A549 (cell line): ENCODE measurements around the gene CDH16. TPM values are rescaled to one million over a fixed set of nuclear protein-coding genes. Genes with fewer than 3 reads are reported as not detected.

Source experiments
- ATAC-seq, 2 experiments: fragments of 200-7000 bp in 1 of 2; fragments of >200 bp in 1 of 2; cut with Nextera tagmentation in 1 of 2; cut with Tn5 transposase in 1 of 2; 3 replicates each; pipeline versions ENCODE4 v1.8.0 to v1.9.1; 2018 to 2020; ENCODE audit warnings: mild to moderate bottlenecking in 1 of 2, moderate library complexity in 1 of 2
- CTCF ChIA-PET: fragments of 300-600 bp; sonication (Branson Sonifier 250); formaldehyde crosslinking; extraction: SDS; loops from one replicate; lab custom pipeline; 2021; ENCODE audit warnings: antibody characterized with exemption, inconsistent platforms; lab: Yijun Ruan, JAX
- POLR2A ChIA-PET: fragments of 350-600 bp; formaldehyde crosslinking; extraction: SDS; loops from one replicate; lab custom pipeline; 2021; ENCODE audit warnings: antibody characterized with exemption, inconsistent platforms; lab: Yijun Ruan, JAX
- DNase-seq, 2 experiments: peaks; one replicate each; pipeline versions ENCODE4 v3.0.0 to v3.0.0-alpha.2; 2011 to 2016; ENCODE audit warnings: low read depth in 1 of 2, low spot score in 1 of 2
- FAIRE-seq: peaks from 2 replicates; lab custom pipeline; 2011; peaks lifted over from hg19 to GRCh38; lab: Jason Lieb, UNC
- H3K27ac ChIP-seq, 2 experiments: fragments of >200 bp; sonication (Bioruptor Twin); formaldehyde crosslinking; 3 replicates each; pipeline ENCODE4 v1.5.1; 2016 to 2017
- H3K4me1 ChIP-seq: fragments of >200 bp; sonication (Bioruptor Twin); formaldehyde crosslinking; 3 replicates; pipeline ENCODE4 v1.6.1; 2016
- H3K4me2 ChIP-seq: fragments of >200 bp; sonication (Bioruptor Twin); formaldehyde crosslinking; 3 replicates; pipeline ENCODE4 v1.6.1; 2016
- H3K4me3 ChIP-seq: fragments of >200 bp; sonication (Bioruptor Twin); formaldehyde crosslinking; 3 replicates; pipeline ENCODE4 v1.5.1; 2016
- H3K9me3 ChIP-seq: fragments of >200 bp; sonication (Bioruptor Twin); formaldehyde crosslinking; 3 replicates; pipeline ENCODE4 v1.6.1; 2016
- CBX2 ChIP-seq: fragments of 200-600 bp; sonication (generic); IDR thresholded peaks from 2 replicates; pipeline ENCODE4 v1.6.1; 2016; ENCODE audit warnings: low read depth, mild to moderate bottlenecking, borderline replicate concordance
- CBX8 ChIP-seq: fragments of 200-600 bp; sonication (generic); IDR thresholded peaks from 2 replicates; pipeline ENCODE4 v1.6.1; 2016
- CEBPB ChIP-seq, 2 experiments: fragments of >200 bp in 1 of 2; sonication (Bioruptor Twin) in 1 of 2; formaldehyde crosslinking in 1 of 2; IDR thresholded peaks; 2 replicates each; pipeline ENCODE4 v1.6.1; 2012 to 2016
- EHF ChIP-seq: fragments of 250-450 bp; sonication (Bioruptor Pico); IDR thresholded peaks from 2 replicates; pipeline ENCODE4 v1.5.0; 2020; ENCODE audit warnings: mild to moderate bottlenecking
- EP300 ChIP-seq, 2 experiments: fragments of >200 bp; sonication (Bioruptor Twin); formaldehyde crosslinking; IDR thresholded peaks; 2 replicates in 1 of 2; 3 replicates in 1 of 2; pipeline ENCODE4 v1.6.1; 2016 to 2017
- ESRRA ChIP-seq: fragments of 150-350 bp; IDR thresholded peaks from 2 replicates; pipeline ENCODE4 v1.6.1; 2014; ENCODE audit warnings: mild to moderate bottlenecking, low read length, borderline replicate concordance
- FOSL2 ChIP-seq, 2 experiments: fragments of 450-650 bp in 1 of 2; fragments of >200 bp in 1 of 2; sonication (Bioruptor Twin) in 1 of 2; formaldehyde crosslinking; IDR thresholded peaks; 2 replicates each; pipeline versions ENCODE4 v1.5.0 to v1.6.1; 2016 to 2020; ENCODE audit warnings: mild to moderate bottlenecking in 1 of 2, moderate library complexity in 1 of 2
- FOXS1 ChIP-seq: fragments of 250-450 bp; sonication (Bioruptor Pico); IDR thresholded peaks from 2 replicates; pipeline ENCODE4 v1.5.0; 2020; ENCODE audit warnings: mild to moderate bottlenecking, moderate library complexity
- HOXB13 ChIP-seq: fragments of 250-450 bp; sonication (Bioruptor Pico); IDR thresholded peaks from 2 replicates; pipeline ENCODE4 v1.5.0; 2020; ENCODE audit warnings: low read depth, mild to moderate bottlenecking, moderate library complexity
- KDM1A ChIP-seq: fragments of 200-600 bp; sonication (generic); IDR thresholded peaks from 2 replicates; pipeline ENCODE4 v1.6.1; 2016; ENCODE audit warnings: low read depth, mild to moderate bottlenecking
- KDM5A ChIP-seq: fragments of 200-600 bp; sonication (generic); IDR thresholded peaks from 2 replicates; pipeline ENCODE4 v1.6.1; 2016; ENCODE audit warnings: antibody characterized with exemption, mild to moderate bottlenecking
- MAFK ChIP-seq: fragments of 450-650 bp; IDR thresholded peaks from 2 replicates; pipeline ENCODE4 v1.6.1; 2014; ENCODE audit not compliant: partially characterized antibody
- NPAS2 ChIP-seq: fragments of 250-450 bp; sonication (Bioruptor Pico); IDR thresholded peaks from 2 replicates; pipeline ENCODE4 v1.8.0; 2022; ENCODE audit warnings: mild to moderate bottlenecking, moderate library complexity, borderline replicate concordance
- PHF8 ChIP-seq: fragments of 200-600 bp; sonication (generic); IDR thresholded peaks from 2 replicates; pipeline ENCODE4 v1.6.1; 2016; ENCODE audit warnings: low read depth, mild to moderate bottlenecking, antibody characterized with exemption, moderate library complexity, borderline replicate concordance
- RARB ChIP-seq: fragments of 250-450 bp; sonication (Bioruptor Pico); IDR thresholded peaks from 2 replicates; pipeline ENCODE4 v1.8.0; 2021; ENCODE audit warnings: mild to moderate bottlenecking, moderate library complexity
- RCOR1 ChIP-seq: fragments of 150-350 bp; IDR thresholded peaks from 2 replicates; pipeline ENCODE4 v1.6.1; 2014; ENCODE audit warnings: antibody characterized with exemption, low read length, low read depth
- SREBF2 ChIP-seq: fragments of 450-650 bp; IDR thresholded peaks from 2 replicates; pipeline ENCODE4 v1.6.1; 2014; ENCODE audit warnings: mild to moderate bottlenecking, moderate library complexity
- TFCP2L1 ChIP-seq: fragments of 250-450 bp; sonication (Bioruptor Pico); IDR thresholded peaks from 2 replicates; pipeline ENCODE4 v1.5.0; 2021; ENCODE audit warnings: mild to moderate bottlenecking
- ZC3H11A ChIP-seq: fragments of 450-650 bp; IDR thresholded peaks from 2 replicates; pipeline ENCODE4 v1.6.1; 2014; ENCODE audit warnings: antibody characterized with exemption, mild to moderate bottlenecking
- ZNF302 ChIP-seq: fragments of 250-450 bp; sonication (Bioruptor Pico); IDR thresholded peaks from 2 replicates; pipeline ENCODE4 v1.9.0; 2021; ENCODE audit warnings: inconsistent platforms, mild to moderate bottlenecking, moderate library complexity
- ZSCAN20 ChIP-seq: fragments of 250-450 bp; sonication (Bioruptor Pico); IDR thresholded peaks from 2 replicates; pipeline ENCODE4 v1.8.0; 2022; ENCODE audit warnings: mild to moderate bottlenecking, moderate library complexity
- WGBS: methylation state at CpG from one replicate; pipeline ENCODE4 v1.1.6; 2017; ENCODE audit errors: missing lambda C conversion rate; 5-methylcytosine and 5-hydroxymethylcytosine counted together
- polyA plus RNA-seq, 4 experiments: library from polyadenylated mRNA; depleted of rRNA in 3 of 4; stranded (reverse); fragments of >200 nt; fragmentation: RNase III in 1 of 4; extraction: RNeasy Plus Mini Kit Qiagen cat#74134 plus additional on column Dnase treatment in 1 of 4; gene quantifications; 2 replicates in 3 of 4; 3 replicates in 1 of 4; pipeline ENCODE4 v1.2.3, GENCODE V29; 2011 to 2017
- TF ChIP-seq, protein P1 (sequence below): fragments of 150-350 bp; IDR thresholded peaks from 2 replicates; pipeline ENCODE4 v1.6.1; 2014; ENCODE audit warnings: low read depth, mild to moderate bottlenecking, low read length
- TF ChIP-seq, protein P2 (sequence below): fragments of >200 bp; sonication (Bioruptor Twin); formaldehyde crosslinking; IDR thresholded peaks from 3 replicates; pipeline ENCODE4 v1.5.1; 2016
- TF ChIP-seq, protein P3 (sequence below): fragments of 450-650 bp; IDR thresholded peaks from 2 replicates; pipeline ENCODE4 v1.6.1; 2014; ENCODE audit warnings: antibody characterized with exemption
- TF ChIP-seq, protein P4 (sequence below): fragments of 250-450 bp; sonication (Bioruptor Pico); IDR thresholded peaks from 2 replicates; pipeline ENCODE4 v1.5.0; 2021; ENCODE audit warnings: mild to moderate bottlenecking, moderate library complexity, borderline replicate concordance
- TF ChIP-seq, protein P5 (sequence below): IDR thresholded peaks from 2 replicates; pipeline ENCODE4 v1.6.1; 2012

The CDH16 gene
- polyA plus RNA-seq, 2 of the 4 experiments (the other 2 are of a cell fraction): 0.18 to 0.25 TPM

DNA sequence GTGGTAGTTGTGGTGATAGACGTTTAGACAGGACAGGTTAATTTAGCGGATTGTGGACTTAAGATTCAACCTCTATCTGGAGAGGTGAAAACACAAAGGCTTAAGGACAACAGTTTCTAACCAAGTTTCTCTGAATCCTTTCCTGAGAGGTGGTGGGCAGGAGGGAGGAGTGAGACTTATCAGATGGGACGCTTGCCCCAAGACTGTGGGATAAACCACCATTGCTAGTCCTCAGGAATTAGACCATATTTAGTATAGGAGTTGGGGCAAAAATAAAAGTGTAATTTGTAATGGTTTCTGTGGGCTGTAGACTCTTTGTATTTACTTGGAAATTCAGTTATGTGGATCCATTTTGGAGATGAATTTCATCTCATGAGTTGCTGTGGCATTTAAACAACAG lies 31.8 kb downstream of the CDH16 start:
- Histone ChIP-seq H3K27ac (no peak overlapping the region), H3K4me3 (no peak overlapping the region), H3K9me3 (no peaks in the 10 kb centered on the region), H3K4me1 (peaks cover 7% of the 10 kb centered on the region; the same call in 1 of the 3 replicates), H3K4me2 (no peak overlapping the region)
- FAIRE-seq: no peak
- ChIA-PET CTCF (interaction anchor here (7.6 to 40.8 kb wide), 2 partner anchors 8 to 28 kb away, joined by 57 to 837 read pairs; partner anchors contain the start of genes CDH16 and RRAD), POLR2A (no interaction called here)
- 91% methylated on average over 3 of the region's 3 CpGs for WGBS
- no peak for DNase-seq
- TF ChIP-seq ESRRA (no peak), RARB (CRISPR knock-in tag) (no peak), TFCP2L1 (CRISPR knock-in tag) (no peak), NPAS2 (CRISPR knock-in tag) (no peak), FOXS1 (CRISPR knock-in tag) (no peak), ZNF302 (no peak), CEBPB (IDR thresholded peaks at IDR 0.05) (no peak)
- TF ChIP-seq, protein P1, sequence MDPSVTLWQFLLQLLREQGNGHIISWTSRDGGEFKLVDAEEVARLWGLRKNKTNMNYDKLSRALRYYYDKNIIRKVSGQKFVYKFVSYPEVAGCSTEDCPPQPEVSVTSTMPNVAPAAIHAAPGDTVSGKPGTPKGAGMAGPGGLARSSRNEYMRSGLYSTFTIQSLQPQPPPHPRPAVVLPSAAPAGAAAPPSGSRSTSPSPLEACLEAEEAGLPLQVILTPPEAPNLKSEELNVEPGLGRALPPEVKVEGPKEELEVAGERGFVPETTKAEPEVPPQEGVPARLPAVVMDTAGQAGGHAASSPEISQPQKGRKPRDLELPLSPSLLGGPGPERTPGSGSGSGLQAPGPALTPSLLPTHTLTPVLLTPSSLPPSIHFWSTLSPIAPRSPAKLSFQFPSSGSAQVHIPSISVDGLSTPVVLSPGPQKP: no peak
- TF ChIP-seq, protein P2, sequence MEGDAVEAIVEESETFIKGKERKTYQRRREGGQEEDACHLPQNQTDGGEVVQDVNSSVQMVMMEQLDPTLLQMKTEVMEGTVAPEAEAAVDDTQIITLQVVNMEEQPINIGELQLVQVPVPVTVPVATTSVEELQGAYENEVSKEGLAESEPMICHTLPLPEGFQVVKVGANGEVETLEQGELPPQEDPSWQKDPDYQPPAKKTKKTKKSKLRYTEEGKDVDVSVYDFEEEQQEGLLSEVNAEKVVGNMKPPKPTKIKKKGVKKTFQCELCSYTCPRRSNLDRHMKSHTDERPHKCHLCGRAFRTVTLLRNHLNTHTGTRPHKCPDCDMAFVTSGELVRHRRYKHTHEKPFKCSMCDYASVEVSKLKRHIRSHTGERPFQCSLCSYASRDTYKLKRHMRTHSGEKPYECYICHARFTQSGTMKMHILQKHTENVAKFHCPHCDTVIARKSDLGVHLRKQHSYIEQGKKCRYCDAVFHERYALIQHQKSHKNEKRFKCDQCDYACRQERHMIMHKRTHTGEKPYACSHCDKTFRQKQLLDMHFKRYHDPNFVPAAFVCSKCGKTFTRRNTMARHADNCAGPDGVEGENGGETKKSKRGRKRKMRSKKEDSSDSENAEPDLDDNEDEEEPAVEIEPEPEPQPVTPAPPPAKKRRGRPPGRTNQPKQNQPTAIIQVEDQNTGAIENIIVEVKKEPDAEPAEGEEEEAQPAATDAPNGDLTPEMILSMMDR: no peak
- TF ChIP-seq, protein P3, sequence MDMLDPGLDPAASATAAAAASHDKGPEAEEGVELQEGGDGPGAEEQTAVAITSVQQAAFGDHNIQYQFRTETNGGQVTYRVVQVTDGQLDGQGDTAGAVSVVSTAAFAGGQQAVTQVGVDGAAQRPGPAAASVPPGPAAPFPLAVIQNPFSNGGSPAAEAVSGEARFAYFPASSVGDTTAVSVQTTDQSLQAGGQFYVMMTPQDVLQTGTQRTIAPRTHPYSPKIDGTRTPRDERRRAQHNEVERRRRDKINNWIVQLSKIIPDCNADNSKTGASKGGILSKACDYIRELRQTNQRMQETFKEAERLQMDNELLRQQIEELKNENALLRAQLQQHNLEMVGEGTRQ: no peak
- no peak for ATAC-seq

DNA sequence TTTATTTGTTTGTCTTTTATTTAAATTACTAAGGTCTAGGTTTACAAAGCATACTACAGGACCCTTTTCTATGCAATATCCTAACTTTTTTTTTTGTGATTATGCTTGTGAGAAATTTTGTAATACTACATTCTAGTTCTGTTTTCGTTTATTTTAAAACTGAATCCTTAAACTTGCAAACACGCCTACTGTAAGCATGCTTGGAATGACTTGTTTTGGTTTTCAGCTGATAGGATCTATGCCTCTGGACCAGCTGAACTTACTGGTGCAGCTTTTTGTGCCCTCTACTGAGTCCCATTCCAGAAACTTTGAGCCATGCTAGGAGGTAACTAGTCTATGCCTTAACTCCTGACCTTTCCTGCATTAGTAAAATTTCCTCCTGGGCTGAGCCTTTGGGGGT lies 32.4 kb downstream of the CDH16 start:
- Histone ChIP-seq H3K4me3 (no peak overlapping the region), H3K4me2 (no peak overlapping the region), H3K27ac (no peak overlapping the region), H3K9me3 (no peaks in the 10 kb centered on the region), H3K4me1 (peaks cover 11% of the 10 kb centered on the region; the same call in 2 of the 3 replicates)
- ATAC-seq: no peak
- FAIRE-seq: no peak
- DNase-seq: no peak
- 60% methylated on average over 2 of the region's 2 CpGs for WGBS
- ChIA-PET POLR2A (no interaction called here), CTCF (interaction anchor here (0.7 to 40.8 kb wide), 3 partner anchors 9 to 68 kb away, joined by 4 to 837 read pairs (median 57); partner anchors contain the start of genes CDH16 and RRAD)
- TF ChIP-seq ZNF302 (no peak), ZSCAN20 (no peak)

DNA sequence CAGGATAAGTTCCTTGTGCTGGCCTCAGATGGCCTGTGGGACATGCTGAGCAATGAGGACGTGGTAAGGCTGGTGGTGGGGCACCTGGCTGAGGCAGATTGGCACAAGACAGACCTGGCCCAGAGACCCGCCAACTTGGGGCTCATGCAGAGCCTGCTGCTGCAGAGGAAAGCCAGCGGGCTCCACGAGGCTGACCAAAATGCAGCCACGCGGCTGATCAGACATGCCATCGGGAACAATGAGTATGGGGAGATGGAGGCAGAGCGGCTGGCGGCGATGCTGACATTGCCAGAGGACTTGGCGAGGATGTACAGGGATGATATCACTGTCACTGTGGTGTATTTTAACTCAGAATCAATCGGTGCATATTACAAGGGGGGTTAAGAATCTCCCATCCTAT lies 33.2 kb downstream of the CDH16 start:
- 93% methylated on average over 12 of the region's 12 CpGs for WGBS
- no peak overlapping the region for H3K4me3 ChIP-seq
- DNase-seq (no peak), ATAC-seq (no peak), FAIRE-seq (no peak)
- ChIA-PET CTCF (interaction anchor here (0.7 to 40.8 kb wide), 6 partner anchors 10 to 69 kb away, joined by 3 to 837 read pairs (median 17); partner anchors contain the start of genes CDH16 and RRAD), POLR2A (no interaction called here)
- peaks cover 13% of the 10 kb centered on the region; the same call in 2 of the 3 replicates for H3K4me1 ChIP-seq
- no peak overlapping the region for H3K27ac ChIP-seq
- no peak overlapping the region for H3K4me2 ChIP-seq
- H3K9me3 ChIP-seq: no peaks in the 10 kb centered on the region
- TF ChIP-seq CBX2 (no peak), KDM5A (no peak), PHF8 (no peak), EP300 (IDR thresholded peaks at IDR 0.05) (no peak), NPAS2 (CRISPR knock-in tag) (no peak), RCOR1 (no peak), FOXS1 (CRISPR knock-in tag) (no peak), SREBF2 (no peak), FOSL2 (IDR thresholded peaks at IDR 0.05) (no peak), FOSL2 (CRISPR knock-in tag; IDR thresholded peaks at IDR 0.05) (no peak), KDM1A (no peak), MAFK (no peak), ZC3H11A (no peak), HOXB13 (CRISPR knock-in tag) (no peak), EHF (CRISPR knock-in tag) (no peak), CBX8 (no peak)
- TF ChIP-seq, protein P4, sequence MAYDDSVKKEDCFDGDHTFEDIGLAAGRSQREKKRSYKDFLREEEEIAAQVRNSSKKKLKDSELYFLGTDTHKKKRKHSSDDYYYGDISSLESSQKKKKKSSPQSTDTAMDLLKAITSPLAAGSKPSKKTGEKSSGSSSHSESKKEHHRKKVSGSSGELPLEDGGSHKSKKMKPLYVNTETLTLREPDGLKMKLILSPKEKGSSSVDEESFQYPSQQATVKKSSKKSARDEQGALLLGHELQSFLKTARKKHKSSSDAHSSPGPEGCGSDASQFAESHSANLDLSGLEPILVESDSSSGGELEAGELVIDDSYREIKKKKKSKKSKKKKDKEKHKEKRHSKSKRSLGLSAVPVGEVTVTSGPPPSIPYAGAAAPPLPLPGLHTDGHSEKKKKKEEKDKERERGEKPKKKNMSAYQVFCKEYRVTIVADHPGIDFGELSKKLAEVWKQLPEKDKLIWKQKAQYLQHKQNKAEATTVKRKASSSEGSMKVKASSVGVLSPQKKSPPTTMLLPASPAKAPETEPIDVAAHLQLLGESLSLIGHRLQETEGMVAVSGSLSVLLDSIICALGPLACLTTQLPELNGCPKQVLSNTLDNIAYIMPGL (CRISPR knock-in tag): no peak
- TF ChIP-seq, protein P5, sequence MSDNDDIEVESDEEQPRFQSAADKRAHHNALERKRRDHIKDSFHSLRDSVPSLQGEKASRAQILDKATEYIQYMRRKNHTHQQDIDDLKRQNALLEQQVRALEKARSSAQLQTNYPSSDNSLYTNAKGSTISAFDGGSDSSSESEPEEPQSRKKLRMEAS: no peak
- TF ChIP-seq, protein P2: no peak
